Mesenteric fat pad (tissue), 1 donor: ENCODE data around the gene MICAL3. TPM values are rescaled to one million over a fixed set of nuclear protein-coding genes. Genes with fewer than 3 reads are reported as not detected.
"Not testable (repeated sequence)": the region's sequence is repeated elsewhere in the genome, so short reads cannot be mapped to it uniquely, and the experiment has no call there.

Source experiments
- DNase-seq: peaks from one replicate; pipeline ENCODE4 v3.0.0-alpha.2; 2020; ENCODE audit warnings: low spot score
- total RNA-seq: library from RNA; stranded (reverse); fragmentation: NEBNext Ultra II Directional; extraction: Animal tissue kit (Norgen Biotek cat#: 25700); gene quantifications from one replicate; pipeline ENCODE4 v1.2.1, GENCODE V29; 2021
- donor health status: DM: yes; HTN: yes; CAD: no.

MICAL3 gene
- total RNA-seq, 1 donor from 2014 or later = 65.2 TPM

GRCh38 chr22:17939011-17939410 is 85.3 kb downstream of the MICAL3 start:
- DNase-seq = no peak

- no peak for DNase-seq
These were observed 85.9 kb downstream of the MICAL3 start for GRCh38 chr22:17938484-17938924.

- DNase-seq = not testable (repeated sequence)
These were observed 91.9 kb downstream of the MICAL3 start for GRCh38 chr22:17932457-17932856.

GRCh38 chr22:17931400-17931825 is 92.9 kb downstream of the MICAL3 start:
- peak; percentile 37 for DNase-seq

GRCh38 chr22:17930455-17931313 is 93.7 kb downstream of the MICAL3 start:
- DNase-seq = peak; percentile 62

- no peak for DNase-seq
These were observed 94.5 kb downstream of the MICAL3 start for GRCh38 chr22:17929909-17930308.

GRCh38 chr22:17928391-17928790 is 96.0 kb downstream of the MICAL3 start:
- DNase-seq = no peak

GRCh38 chr22:17927062-17927461 is 97.3 kb downstream of the MICAL3 start:
- DNase-seq = no peak

- peak; percentile 43 for DNase-seq
These were observed 97.8 kb downstream of the MICAL3 start for GRCh38 chr22:17926516-17926915.

- no peak for DNase-seq
These were observed 98.9 kb downstream of the MICAL3 start for GRCh38 chr22:17925431-17925841.

GRCh38 chr22:17924735-17925364 is 99.5 kb downstream of the MICAL3 start:
- peak; percentile 49 for DNase-seq

- peak; percentile 59 for DNase-seq
These were observed 100.3 kb downstream of the MICAL3 start for GRCh38 chr22:17924076-17924475.

GRCh38 chr22:17922925-17923903 is 101.1 kb downstream of the MICAL3 start:
- peak; percentile 65 for DNase-seq

- DNase-seq = peak; percentile 12
These were observed 102.2 kb downstream of the MICAL3 start for GRCh38 chr22:17921871-17922821.

GRCh38 chr22:17920992-17921650 is 103.2 kb downstream of the MICAL3 start:
- DNase-seq = no peak

- peak; percentile 88 for DNase-seq
These were observed 104.2 kb downstream of the MICAL3 start for GRCh38 chr22:17920145-17920605.

- peak; percentile 45 for DNase-seq
These were observed 104.9 kb downstream of the MICAL3 start for GRCh38 chr22:17919276-17920144.

GRCh38 chr22:17918840-17919239 is 105.5 kb downstream of the MICAL3 start:
- DNase-seq = no peak
